ENCODE results near the gene KRT7.

Gene KRT7

DNA sequence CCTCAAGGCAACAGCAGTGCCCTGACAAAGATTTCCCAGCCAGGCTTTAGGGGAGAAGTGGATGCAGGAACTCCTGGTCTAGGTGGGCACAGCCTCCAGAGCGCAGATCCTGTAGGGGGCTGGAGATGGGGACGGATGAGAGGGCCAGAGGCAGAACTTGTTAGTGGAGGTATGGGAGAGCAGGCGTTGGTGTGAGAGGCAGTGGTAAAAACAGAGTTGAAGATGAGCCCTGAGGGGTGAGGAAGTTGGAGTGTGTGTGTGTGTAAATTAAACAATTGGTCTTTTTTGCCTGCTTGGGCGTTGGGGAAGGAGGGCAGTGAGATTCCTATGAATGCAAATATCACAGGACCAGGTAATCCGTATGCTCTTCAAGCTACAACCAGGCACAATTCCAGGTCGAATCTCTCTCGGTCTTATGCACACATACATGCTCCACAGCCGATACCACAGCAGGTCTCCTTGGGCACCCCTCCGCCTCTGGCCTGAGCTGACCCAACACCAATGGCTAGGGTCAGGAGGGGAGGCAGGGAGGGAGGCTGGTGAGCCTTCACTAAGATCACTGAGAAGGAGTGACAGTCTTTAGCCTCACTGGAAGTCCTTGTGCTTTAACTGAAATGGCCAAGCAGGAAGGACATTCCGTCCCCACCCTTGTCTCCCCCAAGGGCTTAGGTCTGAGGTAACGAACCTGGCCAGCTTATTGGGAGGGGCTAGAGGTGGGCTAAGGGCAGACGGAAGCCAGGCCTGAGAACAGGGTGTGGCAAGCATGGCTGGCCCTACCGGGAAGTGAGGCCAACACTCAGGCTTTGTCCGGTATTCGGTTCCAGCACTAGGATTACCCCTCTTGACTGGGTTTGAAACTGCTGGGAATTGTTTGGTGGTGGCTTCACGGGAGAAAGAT lies 1.5 kb upstream of the KRT7 start:
- DNase-seq (ENCODE audit: low read depth in 1 of 2, low spot score in 1 of 2): no peak
- H3K4me3 ChIP-seq (replicated peaks; ENCODE audit: insufficient read depth, low read length): no peak overlapping the region
- peaks cover 14% of the 10 kb centered on the region for H3K27me3 ChIP-seq (ENCODE audit: insufficient read depth, poor library complexity, severe bottlenecking)
- no peak for TF ChIP-seq POLR2AphosphoS5 (IDR thresholded peaks at IDR 0.05; ENCODE audit: low read depth)
- TF ChIP-seq SPI1 (IDR thresholded peaks at IDR 0.05; ENCODE audit: borderline replicate concordance, low read depth): no peak
- TF ChIP-seq, protein P1, sequence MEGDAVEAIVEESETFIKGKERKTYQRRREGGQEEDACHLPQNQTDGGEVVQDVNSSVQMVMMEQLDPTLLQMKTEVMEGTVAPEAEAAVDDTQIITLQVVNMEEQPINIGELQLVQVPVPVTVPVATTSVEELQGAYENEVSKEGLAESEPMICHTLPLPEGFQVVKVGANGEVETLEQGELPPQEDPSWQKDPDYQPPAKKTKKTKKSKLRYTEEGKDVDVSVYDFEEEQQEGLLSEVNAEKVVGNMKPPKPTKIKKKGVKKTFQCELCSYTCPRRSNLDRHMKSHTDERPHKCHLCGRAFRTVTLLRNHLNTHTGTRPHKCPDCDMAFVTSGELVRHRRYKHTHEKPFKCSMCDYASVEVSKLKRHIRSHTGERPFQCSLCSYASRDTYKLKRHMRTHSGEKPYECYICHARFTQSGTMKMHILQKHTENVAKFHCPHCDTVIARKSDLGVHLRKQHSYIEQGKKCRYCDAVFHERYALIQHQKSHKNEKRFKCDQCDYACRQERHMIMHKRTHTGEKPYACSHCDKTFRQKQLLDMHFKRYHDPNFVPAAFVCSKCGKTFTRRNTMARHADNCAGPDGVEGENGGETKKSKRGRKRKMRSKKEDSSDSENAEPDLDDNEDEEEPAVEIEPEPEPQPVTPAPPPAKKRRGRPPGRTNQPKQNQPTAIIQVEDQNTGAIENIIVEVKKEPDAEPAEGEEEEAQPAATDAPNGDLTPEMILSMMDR (IDR thresholded peaks at IDR 0.05; ENCODE audit: insufficient read depth, low read length): no peak
- no peak for TF ChIP-seq GABPA (IDR thresholded peaks at IDR 0.05; ENCODE audit: low read depth)
- H3K27ac ChIP-seq (replicated peaks): no peak overlapping the region

DNA sequence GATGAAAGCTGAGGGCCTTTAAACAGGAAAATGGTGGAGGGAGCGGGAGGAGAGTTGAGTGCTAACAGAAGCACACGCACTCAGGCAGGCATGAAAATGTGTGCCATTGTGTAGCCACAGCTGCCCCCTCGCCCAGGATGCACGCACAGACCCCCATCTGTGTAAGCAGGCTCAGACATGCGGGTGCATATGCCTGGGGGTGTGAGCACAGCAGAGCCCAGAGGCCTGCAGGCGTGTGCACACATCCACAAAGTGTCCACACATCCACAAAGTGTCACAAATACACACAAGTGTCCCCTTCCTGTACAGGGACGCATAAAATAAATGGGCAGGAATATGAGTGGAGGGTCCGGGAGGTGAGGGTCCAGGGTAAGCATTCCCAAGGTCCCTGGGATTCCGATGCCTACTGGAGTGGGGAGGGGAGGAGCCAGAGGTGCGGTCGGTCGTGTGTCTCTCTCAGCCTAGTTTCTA lies 805 bp upstream of the KRT7 start:
- Histone ChIP-seq H3K27ac (replicated peaks) (no peak overlapping the region), H3K4me3 (replicated peaks; ENCODE audit: insufficient read depth, low read length) (no peak overlapping the region), H3K27me3 (ENCODE audit: insufficient read depth, poor library complexity, severe bottlenecking) (peaks cover 14% of the 10 kb centered on the region)
- TF ChIP-seq SPI1 (IDR thresholded peaks at IDR 0.05; ENCODE audit: borderline replicate concordance, low read depth): no peak
- TF ChIP-seq, protein P1 (IDR thresholded peaks at IDR 0.05; ENCODE audit: insufficient read depth, low read length): no peak
- DNase-seq (ENCODE audit: low read depth in 1 of 2, low spot score in 1 of 2): no peak

DNA sequence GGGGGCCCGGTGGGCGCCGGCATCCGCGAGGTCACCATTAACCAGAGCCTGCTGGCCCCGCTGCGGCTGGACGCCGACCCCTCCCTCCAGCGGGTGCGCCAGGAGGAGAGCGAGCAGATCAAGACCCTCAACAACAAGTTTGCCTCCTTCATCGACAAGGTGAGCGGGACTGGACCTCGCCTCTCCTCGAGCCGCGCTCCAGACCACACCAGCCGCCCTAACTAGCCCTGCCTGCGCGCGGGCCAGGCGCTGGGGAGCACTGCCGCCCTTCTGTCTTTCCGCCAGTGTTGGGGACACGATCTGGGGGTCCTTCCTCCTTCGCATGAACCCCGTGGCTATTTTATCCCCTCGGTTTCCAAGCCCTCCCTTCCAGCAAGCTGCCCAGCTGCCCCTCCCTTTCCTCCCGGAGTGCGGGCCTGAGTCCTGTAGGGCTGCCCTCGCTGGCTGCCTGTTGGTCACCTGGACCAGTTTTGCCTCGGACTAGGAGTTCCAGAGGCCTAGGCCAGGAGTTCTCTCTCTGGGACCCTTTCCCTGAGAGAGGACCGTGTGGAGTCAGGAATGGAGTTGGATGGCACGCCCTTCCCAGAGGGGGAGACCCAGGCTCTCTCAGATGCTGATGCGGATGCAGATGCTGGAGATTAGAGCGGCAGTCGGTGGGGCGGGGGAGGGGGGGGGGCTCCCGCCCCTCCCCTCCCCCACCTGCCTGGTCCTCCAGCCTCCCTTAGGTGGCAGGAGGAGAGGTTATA lies 592 bp downstream of the KRT7 start:
- TF ChIP-seq, protein P1 (IDR thresholded peaks at IDR 0.05; ENCODE audit: insufficient read depth, low read length): no peak
- TF ChIP-seq, protein P2, sequence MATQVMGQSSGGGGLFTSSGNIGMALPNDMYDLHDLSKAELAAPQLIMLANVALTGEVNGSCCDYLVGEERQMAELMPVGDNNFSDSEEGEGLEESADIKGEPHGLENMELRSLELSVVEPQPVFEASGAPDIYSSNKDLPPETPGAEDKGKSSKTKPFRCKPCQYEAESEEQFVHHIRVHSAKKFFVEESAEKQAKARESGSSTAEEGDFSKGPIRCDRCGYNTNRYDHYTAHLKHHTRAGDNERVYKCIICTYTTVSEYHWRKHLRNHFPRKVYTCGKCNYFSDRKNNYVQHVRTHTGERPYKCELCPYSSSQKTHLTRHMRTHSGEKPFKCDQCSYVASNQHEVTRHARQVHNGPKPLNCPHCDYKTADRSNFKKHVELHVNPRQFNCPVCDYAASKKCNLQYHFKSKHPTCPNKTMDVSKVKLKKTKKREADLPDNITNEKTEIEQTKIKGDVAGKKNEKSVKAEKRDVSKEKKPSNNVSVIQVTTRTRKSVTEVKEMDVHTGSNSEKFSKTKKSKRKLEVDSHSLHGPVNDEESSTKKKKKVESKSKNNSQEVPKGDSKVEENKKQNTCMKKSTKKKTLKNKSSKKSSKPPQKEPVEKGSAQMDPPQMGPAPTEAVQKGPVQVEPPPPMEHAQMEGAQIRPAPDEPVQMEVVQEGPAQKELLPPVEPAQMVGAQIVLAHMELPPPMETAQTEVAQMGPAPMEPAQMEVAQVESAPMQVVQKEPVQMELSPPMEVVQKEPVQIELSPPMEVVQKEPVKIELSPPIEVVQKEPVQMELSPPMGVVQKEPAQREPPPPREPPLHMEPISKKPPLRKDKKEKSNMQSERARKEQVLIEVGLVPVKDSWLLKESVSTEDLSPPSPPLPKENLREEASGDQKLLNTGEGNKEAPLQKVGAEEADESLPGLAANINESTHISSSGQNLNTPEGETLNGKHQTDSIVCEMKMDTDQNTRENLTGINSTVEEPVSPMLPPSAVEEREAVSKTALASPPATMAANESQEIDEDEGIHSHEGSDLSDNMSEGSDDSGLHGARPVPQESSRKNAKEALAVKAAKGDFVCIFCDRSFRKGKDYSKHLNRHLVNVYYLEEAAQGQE (IDR thresholded peaks at IDR 0.05; ENCODE audit: insufficient replicate concordance, low read depth): no peak
- TF ChIP-seq SPI1 (IDR thresholded peaks at IDR 0.05; ENCODE audit: borderline replicate concordance, low read depth) (no peak), GABPA (IDR thresholded peaks at IDR 0.05; ENCODE audit: low read depth) (no peak), POLR2AphosphoS5 (IDR thresholded peaks at IDR 0.05; ENCODE audit: low read depth) (no peak)
- H3K27ac ChIP-seq (replicated peaks): no peak overlapping the region
- DNase-seq (ENCODE audit: low read depth in 1 of 2, low spot score in 1 of 2): no peak
- H3K27me3 ChIP-seq (ENCODE audit: insufficient read depth, poor library complexity, severe bottlenecking): peaks cover 14% of the 10 kb centered on the region
- H3K4me3 ChIP-seq (replicated peaks; ENCODE audit: insufficient read depth, low read length): no peak overlapping the region

DNA sequence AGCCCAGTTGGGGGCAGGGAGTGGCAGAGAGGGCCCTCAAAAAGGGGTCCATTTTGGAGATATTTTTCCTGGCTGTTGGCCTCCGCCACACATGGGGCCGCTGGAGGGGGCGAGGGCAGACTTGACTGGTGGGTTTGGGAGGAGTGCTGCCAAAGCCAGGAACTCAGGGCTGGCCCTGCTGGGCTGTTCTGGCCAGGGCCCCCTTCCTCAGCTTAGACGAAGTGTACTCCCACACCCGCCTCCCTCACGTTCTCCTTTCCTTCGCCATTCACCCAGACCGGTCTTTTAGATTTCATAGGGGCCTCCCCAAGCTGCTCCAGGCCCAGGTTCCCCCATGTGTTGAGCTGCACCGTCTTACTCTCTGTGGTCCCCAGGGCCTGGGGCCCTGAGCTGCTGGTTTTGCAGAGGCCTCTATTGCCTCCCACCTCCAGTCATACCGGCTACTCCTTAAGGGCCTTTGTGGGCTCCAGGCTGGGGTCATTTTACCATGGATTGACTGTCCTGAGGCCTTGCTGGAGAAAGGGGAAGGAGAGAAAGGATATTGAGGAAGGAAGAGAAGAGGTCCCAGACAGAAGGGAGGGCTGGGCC lies 1.3 kb downstream of the KRT7 start:
- TF ChIP-seq, protein P2 (IDR thresholded peaks at IDR 0.05; ENCODE audit: insufficient replicate concordance, low read depth): no peak
- no peak for TF ChIP-seq GABPA (IDR thresholded peaks at IDR 0.05; ENCODE audit: low read depth)
- no peak for TF ChIP-seq SPI1 (IDR thresholded peaks at IDR 0.05; ENCODE audit: borderline replicate concordance, low read depth)
- TF ChIP-seq, protein P1 (IDR thresholded peaks at IDR 0.05; ENCODE audit: insufficient read depth, low read length): no peak
- no peak for TF ChIP-seq POLR2AphosphoS5 (IDR thresholded peaks at IDR 0.05; ENCODE audit: low read depth)
- H3K4me3 ChIP-seq (replicated peaks; ENCODE audit: insufficient read depth, low read length): no peak overlapping the region
- peaks cover 14% of the 10 kb centered on the region for H3K27me3 ChIP-seq (ENCODE audit: insufficient read depth, poor library complexity, severe bottlenecking)
- no peak for DNase-seq (ENCODE audit: low read depth in 1 of 2, low spot score in 1 of 2)
- no peak overlapping the region for H3K27ac ChIP-seq (replicated peaks)
